ENCODE results near the gene CFAP57.

DNA sequence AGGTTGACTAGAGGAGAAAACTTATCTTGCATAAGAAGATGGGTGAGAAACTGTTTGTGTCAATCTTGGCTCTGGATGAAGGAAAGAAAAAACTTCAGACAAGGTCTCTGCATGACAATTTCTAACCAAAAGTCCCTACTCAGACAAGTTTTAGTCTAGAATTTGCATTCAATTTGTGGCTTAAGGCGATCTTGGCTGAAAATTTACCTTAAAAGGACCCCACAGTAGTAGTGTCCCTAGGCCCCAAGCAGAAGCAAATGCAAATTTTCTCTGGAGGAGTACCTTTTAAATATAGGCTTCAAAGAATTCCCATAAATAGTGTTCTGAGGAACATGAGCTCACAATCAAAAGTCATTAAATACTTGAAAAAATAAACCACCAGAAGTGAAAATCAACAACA lies 80.1 kb downstream of the CFAP57 start:
- TF ChIP-seq, protein P1, sequence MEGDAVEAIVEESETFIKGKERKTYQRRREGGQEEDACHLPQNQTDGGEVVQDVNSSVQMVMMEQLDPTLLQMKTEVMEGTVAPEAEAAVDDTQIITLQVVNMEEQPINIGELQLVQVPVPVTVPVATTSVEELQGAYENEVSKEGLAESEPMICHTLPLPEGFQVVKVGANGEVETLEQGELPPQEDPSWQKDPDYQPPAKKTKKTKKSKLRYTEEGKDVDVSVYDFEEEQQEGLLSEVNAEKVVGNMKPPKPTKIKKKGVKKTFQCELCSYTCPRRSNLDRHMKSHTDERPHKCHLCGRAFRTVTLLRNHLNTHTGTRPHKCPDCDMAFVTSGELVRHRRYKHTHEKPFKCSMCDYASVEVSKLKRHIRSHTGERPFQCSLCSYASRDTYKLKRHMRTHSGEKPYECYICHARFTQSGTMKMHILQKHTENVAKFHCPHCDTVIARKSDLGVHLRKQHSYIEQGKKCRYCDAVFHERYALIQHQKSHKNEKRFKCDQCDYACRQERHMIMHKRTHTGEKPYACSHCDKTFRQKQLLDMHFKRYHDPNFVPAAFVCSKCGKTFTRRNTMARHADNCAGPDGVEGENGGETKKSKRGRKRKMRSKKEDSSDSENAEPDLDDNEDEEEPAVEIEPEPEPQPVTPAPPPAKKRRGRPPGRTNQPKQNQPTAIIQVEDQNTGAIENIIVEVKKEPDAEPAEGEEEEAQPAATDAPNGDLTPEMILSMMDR (conservative IDR thresholded peaks at IDR 0.05): no peak
- TF ChIP-seq EZH2 (IDR thresholded peaks at IDR 0.05; ENCODE audit: low read depth): no peak
